ENCODE results near the gene RNMT.

DNA sequence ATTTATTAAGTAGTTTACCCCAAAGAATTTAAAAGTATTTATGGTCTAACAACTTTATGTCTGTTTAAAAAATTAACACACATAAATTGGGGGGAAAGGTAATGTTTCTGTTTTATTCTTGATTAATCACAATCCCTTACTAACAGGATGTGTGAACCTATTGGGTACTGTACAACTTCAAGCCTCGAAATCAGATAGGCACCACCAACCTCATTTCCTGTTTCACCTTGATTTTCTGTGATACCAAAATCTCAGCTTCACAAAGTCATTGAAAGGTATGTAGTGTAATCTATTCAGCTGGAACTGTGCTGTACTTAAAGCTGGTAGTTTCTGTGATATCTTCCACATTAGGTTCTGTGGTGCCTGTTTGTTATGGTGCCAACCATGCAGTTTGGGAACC lies 4.0 kb downstream of the RNMT start:
- no peak for TF ChIP-seq REST (IDR thresholded peaks at IDR 0.05; ENCODE audit: unreplicated experiment)
- TF ChIP-seq, protein P1, sequence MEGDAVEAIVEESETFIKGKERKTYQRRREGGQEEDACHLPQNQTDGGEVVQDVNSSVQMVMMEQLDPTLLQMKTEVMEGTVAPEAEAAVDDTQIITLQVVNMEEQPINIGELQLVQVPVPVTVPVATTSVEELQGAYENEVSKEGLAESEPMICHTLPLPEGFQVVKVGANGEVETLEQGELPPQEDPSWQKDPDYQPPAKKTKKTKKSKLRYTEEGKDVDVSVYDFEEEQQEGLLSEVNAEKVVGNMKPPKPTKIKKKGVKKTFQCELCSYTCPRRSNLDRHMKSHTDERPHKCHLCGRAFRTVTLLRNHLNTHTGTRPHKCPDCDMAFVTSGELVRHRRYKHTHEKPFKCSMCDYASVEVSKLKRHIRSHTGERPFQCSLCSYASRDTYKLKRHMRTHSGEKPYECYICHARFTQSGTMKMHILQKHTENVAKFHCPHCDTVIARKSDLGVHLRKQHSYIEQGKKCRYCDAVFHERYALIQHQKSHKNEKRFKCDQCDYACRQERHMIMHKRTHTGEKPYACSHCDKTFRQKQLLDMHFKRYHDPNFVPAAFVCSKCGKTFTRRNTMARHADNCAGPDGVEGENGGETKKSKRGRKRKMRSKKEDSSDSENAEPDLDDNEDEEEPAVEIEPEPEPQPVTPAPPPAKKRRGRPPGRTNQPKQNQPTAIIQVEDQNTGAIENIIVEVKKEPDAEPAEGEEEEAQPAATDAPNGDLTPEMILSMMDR (conservative IDR thresholded peaks at IDR 0.05; ENCODE audit: low read depth in 2 of 2) = no peak
- no peak for TF ChIP-seq EZH2 (IDR thresholded peaks at IDR 0.05; ENCODE audit: low read depth, unreplicated experiment)
- TF ChIP-seq CREB1 (CRISPR knock-in tag; IDR thresholded peaks at IDR 0.05; ENCODE audit: low read depth) = no peak
- no peak for TF ChIP-seq POLR2AphosphoS5 (IDR thresholded peaks at IDR 0.05; ENCODE audit: low read depth)
- TF ChIP-seq, protein P2, sequence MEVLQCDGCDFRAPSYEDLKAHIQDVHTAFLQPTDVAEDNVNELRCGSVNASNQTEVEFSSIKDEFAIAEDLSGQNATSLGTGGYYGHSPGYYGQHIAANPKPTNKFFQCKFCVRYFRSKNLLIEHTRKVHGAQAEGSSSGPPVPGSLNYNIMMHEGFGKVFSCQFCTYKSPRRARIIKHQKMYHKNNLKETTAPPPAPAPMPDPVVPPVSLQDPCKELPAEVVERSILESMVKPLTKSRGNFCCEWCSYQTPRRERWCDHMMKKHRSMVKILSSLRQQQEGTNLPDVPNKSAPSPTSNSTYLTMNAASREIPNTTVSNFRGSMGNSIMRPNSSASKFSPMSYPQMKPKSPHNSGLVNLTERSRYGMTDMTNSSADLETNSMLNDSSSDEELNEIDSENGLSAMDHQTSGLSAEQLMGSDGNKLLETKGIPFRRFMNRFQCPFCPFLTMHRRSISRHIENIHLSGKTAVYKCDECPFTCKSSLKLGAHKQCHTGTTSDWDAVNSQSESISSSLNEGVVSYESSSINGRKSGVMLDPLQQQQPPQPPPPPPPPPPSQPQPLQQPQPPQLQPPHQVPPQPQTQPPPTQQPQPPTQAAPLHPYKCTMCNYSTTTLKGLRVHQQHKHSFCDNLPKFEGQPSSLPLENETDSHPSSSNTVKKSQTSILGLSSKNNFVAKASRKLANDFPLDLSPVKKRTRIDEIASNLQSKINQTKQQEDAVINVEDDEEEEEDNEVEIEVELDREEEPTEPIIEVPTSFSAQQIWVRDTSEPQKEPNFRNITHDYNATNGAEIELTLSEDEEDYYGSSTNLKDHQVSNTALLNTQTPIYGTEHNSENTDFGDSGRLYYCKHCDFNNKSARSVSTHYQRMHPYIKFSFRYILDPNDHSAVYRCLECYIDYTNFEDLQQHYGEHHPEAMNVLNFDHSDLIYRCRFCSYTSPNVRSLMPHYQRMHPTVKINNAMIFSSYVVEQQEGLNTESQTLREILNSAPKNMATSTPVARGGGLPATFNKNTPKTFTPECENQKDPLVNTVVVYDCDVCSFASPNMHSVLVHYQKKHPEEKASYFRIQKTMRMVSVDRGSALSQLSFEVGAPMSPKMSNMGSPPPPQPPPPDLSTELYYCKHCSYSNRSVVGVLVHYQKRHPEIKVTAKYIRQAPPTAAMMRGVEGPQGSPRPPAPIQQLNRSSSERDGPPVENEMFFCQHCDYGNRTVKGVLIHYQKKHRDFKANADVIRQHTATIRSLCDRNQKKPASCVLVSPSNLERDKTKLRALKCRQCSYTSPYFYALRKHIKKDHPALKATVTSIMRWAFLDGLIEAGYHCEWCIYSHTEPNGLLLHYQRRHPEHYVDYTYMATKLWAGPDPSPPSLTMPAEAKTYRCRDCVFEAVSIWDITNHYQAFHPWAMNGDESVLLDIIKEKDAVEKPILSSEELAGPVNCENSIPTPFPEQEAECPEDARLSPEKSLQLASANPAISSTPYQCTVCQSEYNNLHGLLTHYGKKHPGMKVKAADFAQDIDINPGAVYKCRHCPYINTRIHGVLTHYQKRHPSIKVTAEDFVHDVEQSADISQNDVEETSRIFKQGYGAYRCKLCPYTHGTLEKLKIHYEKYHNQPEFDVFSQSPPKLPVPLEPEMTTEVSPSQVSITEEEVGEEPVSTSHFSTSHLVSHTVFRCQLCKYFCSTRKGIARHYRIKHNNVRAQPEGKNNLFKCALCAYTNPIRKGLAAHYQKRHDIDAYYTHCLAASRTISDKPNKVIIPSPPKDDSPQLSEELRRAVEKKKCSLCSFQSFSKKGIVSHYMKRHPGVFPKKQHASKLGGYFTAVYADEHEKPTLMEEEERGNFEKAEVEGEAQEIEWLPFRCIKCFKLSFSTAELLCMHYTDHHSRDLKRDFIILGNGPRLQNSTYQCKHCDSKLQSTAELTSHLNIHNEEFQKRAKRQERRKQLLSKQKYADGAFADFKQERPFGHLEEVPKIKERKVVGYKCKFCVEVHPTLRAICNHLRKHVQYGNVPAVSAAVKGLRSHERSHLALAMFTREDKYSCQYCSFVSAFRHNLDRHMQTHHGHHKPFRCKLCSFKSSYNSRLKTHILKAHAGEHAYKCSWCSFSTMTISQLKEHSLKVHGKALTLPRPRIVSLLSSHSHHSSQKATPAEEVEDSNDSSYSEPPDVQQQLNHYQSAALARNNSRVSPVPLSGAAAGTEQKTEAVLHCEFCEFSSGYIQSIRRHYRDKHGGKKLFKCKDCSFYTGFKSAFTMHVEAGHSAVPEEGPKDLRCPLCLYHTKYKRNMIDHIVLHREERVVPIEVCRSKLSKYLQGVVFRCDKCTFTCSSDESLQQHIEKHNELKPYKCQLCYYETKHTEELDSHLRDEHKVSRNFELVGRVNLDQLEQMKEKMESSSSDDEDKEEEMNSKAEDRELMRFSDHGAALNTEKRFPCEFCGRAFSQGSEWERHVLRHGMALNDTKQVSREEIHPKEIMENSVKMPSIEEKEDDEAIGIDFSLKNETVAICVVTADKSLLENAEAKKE (CRISPR knock-in tag; IDR thresholded peaks at IDR 0.05) = no peak
